Ascending aorta (tissue), 2 donors: ENCODE results near the gene CACNG1. TPM values are rescaled to one million over a fixed set of nuclear protein-coding genes. Genes with fewer than 3 reads are reported as not detected.

Experiments used
- DNase-seq, 2 donors: peaks; one replicate each; pipeline ENCODE4 v3.0.0-alpha.2; 2019; ENCODE audit warnings: low spot score in 2 of 2
- H3K27ac ChIP-seq, 2 donors: fragments of 200-600 bp; sonication (generic); one replicate each; pipeline ENCODE4 v1.5.1; 2016 to 2017; ENCODE audit warnings: mild to moderate bottlenecking in 1 of 2
- H3K27me3 ChIP-seq: fragments of 200-600 bp; sonication (generic); one replicate; pipeline ENCODE4 v1.5.1; 2017
- H3K36me3 ChIP-seq, 2 donors: fragments of 200-600 bp; sonication (generic); one replicate each; pipeline ENCODE4 v1.5.1; 2016
- H3K4me1 ChIP-seq, 2 donors: fragments of 200-600 bp; sonication (generic); one replicate each; pipeline ENCODE4 v1.5.1; 2016 to 2017; ENCODE audit warnings: mild to moderate bottlenecking in 1 of 2
- H3K4me3 ChIP-seq, 2 donors: fragments of 200-600 bp; sonication (generic); one replicate each; pipeline ENCODE4 v1.5.1; 2016 to 2017; ENCODE audit warnings: mild to moderate bottlenecking in 1 of 2
- H3K9me3 ChIP-seq, 2 donors: fragments of 200-600 bp; sonication (generic); one replicate each; pipeline ENCODE4 v1.5.1; 2016
- intact Hi-C: fragments of 100-400 bp; cut with DNase I; formaldehyde crosslinking; loops from one replicate; pipeline ENCODE4 v1.15.1; 2023
- total RNA-seq: library from RNA; depleted of rRNA; stranded (reverse); fragments of >200 nt; gene quantifications from one replicate; pipeline ENCODE4 v1.1.0, GENCODE V29; 2016
- TF ChIP-seq, protein P1 (sequence below), 3 experiments: fragments of 200-600 bp in 2 of 3; fragments of 450-650 bp in 1 of 3; sonication (generic) in 2 of 3; IDR thresholded peaks; one replicate each; pipeline ENCODE4 v1.5.1; 2016 to 2019; ENCODE audit warnings: antibody characterized with exemption in 3 of 3, mild to moderate bottlenecking in 1 of 3, moderate library complexity in 1 of 3

The CACNG1 gene
- total RNA-seq, 1 donor from 2014 or later: not detected

DNA sequence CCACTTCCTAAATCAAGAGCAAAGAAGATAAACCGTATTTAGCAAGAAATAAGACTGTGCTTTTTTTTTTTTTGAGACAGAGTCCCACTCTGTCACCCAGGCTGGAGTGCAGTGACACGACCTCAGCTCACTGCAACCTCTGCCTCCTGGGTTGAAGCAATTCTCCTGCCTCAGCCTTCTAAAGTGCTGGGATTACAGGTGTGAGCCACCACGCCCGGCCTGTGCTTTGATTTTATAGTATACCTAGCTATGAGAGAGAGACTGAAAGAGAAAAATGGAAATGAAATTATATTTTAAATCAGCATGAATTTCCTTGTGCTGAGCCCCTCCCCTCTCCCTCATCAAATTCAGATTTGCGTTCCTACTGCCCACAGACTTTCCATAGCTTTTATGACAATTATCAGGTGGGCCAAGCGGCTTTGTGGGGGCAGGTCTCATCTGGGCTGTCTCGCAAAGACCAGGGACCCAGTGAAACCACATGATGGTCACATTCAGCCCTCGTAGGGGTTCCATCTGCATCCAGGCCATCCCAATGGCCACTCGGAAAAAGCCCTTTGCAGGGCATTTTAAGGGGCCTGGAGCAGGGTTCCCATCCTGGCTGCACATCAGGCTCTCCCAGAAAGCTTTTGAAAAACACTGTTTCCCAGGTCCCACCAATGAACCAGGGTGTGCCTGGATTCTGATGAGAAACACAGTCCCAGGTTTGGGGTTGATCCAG lies 8.5 kb downstream of the CACNG1 start:
- intact Hi-C loops: no loop called here
- Histone ChIP-seq H3K4me1 (no peaks in the 10 kb centered on the region), H3K27ac (no peak overlapping the region), H3K27me3 (no peaks in the 10 kb centered on the region), H3K9me3 (peaks cover 9 to 17% of the 10 kb centered on the region in 2 donors), H3K36me3 (no peaks in the 10 kb centered on the region), H3K4me3 (no peak overlapping the region)
- TF ChIP-seq, protein P1, sequence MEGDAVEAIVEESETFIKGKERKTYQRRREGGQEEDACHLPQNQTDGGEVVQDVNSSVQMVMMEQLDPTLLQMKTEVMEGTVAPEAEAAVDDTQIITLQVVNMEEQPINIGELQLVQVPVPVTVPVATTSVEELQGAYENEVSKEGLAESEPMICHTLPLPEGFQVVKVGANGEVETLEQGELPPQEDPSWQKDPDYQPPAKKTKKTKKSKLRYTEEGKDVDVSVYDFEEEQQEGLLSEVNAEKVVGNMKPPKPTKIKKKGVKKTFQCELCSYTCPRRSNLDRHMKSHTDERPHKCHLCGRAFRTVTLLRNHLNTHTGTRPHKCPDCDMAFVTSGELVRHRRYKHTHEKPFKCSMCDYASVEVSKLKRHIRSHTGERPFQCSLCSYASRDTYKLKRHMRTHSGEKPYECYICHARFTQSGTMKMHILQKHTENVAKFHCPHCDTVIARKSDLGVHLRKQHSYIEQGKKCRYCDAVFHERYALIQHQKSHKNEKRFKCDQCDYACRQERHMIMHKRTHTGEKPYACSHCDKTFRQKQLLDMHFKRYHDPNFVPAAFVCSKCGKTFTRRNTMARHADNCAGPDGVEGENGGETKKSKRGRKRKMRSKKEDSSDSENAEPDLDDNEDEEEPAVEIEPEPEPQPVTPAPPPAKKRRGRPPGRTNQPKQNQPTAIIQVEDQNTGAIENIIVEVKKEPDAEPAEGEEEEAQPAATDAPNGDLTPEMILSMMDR (IDR thresholded peaks at IDR 0.05): no peak
- DNase-seq: peak in 1 of 2 donors; percentile 19

DNA sequence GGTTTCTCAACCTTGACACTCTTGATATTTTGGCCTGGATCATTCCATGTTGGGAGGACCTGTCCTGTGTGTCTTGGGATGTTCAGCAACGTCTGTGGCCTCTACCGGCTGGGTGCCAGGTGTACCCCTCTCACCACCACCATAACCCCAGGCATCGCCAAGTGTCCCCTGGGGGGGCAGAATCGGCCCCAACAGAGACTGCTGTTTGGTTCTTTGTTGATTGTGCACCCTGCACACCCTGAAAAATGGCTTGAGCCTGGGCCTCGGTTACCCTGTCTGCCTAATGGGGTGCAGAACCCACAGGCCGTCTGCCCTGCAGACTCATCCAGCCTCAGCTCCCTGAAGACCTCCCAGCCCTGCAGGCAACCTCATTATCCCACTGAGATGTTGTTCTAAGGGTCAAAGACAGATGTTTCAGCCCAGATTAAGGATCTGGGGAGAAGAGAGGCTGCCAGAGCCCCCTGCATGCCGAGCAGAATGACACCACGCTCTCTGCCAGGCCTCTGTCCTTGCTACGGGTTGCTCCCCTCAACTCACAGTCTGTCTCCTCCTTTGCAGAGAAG lies 9.2 kb downstream of the CACNG1 start:
- no peaks in the 10 kb centered on the region for H3K27me3 ChIP-seq
- H3K4me1 ChIP-seq: no peaks in the 10 kb centered on the region
- no peaks in the 10 kb centered on the region for H3K36me3 ChIP-seq
- TF ChIP-seq, protein P1 (IDR thresholded peaks at IDR 0.05): no peak
- intact Hi-C loops: no loop called here
- H3K4me3 ChIP-seq: no peak overlapping the region
- H3K9me3 ChIP-seq: peaks cover 9 to 11% of the 10 kb centered on the region in 2 donors
- no peak overlapping the region for H3K27ac ChIP-seq
- peak in 1 of 2 donors; percentile 25 for DNase-seq

DNA sequence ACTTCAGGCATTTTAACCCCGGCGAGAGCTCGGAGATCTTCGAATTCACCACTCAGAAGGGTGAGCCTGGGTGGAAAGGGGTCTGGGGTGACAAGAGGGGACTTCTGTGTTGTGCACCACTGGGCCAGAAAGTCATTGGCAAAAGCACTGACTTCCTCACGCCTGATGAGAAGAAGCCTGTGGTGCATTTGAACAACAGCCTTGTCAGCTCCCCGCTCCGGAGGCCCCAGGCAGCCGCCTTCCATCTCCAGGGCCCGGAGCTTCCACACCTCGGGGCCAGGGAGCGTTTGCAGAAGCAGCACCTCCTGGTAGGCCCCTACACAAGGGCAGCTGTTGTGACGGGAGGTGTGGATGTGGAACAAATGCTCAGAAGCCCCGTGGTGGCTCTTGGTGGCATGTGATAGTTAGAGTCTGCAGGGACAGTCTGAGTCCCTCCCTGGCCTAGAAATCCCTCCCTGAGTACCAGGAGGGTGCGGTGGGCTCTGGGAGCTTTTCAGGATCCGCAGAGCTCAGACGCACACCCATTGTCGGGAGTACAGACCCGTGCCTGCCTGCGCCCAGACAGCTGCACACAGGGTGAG lies 9.7 kb downstream of the CACNG1 start:
- DNase-seq: peak in 1 of 2 donors; percentile 24
- no peak overlapping the region for H3K4me3 ChIP-seq
- H3K4me1 ChIP-seq: no peaks in the 10 kb centered on the region
- H3K9me3 ChIP-seq: peaks cover 3 to 5% of the 10 kb centered on the region in 2 donors
- no peaks in the 10 kb centered on the region for H3K36me3 ChIP-seq
- intact Hi-C loops: no loop called here
- TF ChIP-seq, protein P1 (IDR thresholded peaks at IDR 0.05): no peak
- H3K27me3 ChIP-seq: no peaks in the 10 kb centered on the region
- no peak overlapping the region for H3K27ac ChIP-seq

DNA sequence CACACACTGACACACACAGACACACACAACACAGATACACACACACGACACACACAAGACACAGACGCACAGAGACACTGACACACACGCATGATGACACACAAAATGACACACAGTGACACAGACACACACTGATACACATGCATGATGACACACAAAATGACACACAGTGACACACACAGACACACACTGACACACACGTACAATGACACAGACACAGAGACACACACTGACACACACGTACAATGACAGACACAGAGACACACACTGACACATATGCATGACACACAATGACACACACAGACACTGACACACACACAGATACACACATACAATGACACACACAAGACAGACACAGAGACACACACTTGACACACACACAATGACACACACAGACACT lies 10.3 kb downstream of the CACNG1 start:
- no peaks in the 10 kb centered on the region for H3K4me1 ChIP-seq
- no peaks in the 10 kb centered on the region for H3K27me3 ChIP-seq
- peak in 1 of 2 donors; percentile 45 for DNase-seq
- H3K4me3 ChIP-seq: no peak overlapping the region
- no peaks in the 10 kb centered on the region for H3K36me3 ChIP-seq
- intact Hi-C loops: no loop called here
- no peaks in the 10 kb centered on the region for H3K9me3 ChIP-seq
- H3K27ac ChIP-seq: no peak overlapping the region
- TF ChIP-seq, protein P1 (IDR thresholded peaks at IDR 0.05): no peak

DNA sequence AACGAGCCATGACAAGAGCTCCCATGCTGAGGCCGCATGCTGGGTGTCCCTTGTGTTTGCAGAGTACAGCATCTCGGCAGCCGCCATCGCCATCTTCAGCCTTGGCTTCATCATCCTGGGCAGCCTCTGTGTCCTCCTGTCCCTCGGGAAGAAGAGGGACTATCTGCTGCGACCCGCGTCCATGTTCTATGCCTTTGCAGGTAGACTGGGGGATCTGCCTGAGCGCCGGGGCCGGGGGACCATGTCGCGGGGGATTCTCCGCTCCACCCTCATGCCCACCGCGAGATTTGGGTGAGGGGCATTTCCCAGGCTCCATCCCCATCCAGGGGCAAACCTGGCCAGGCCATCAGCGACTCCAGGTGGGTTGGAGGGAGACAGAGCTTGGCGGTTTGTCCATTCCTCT lies 10.7 kb downstream of the CACNG1 start:
- no peak overlapping the region for H3K27ac ChIP-seq
- H3K4me3 ChIP-seq: no peak overlapping the region
- H3K36me3 ChIP-seq: no peaks in the 10 kb centered on the region
- DNase-seq: peak in 1 of 2 donors; percentile 39
- intact Hi-C loops: no loop called here
- no peaks in the 10 kb centered on the region for H3K27me3 ChIP-seq
- no peaks in the 10 kb centered on the region for H3K9me3 ChIP-seq
- TF ChIP-seq, protein P1 (IDR thresholded peaks at IDR 0.05): no peak
- no peaks in the 10 kb centered on the region for H3K4me1 ChIP-seq
